H1 (cell line): ENCODE measurements around the gene C2orf42. TPM values are rescaled to one million over a fixed set of nuclear protein-coding genes. Genes with fewer than 3 reads are reported as not detected.

Experiments
- CBX8 ChIP-seq: fragments of 300-800, 300-1000 bp; sonication (generic); IDR thresholded peaks from 2 replicates; pipeline ENCODE4 v1.7.1; 2016; ENCODE audit warnings: low read depth, low read length, borderline replicate concordance
- CEBPB ChIP-seq: IDR thresholded peaks from 2 replicates; pipeline ENCODE4 v1.6.1; 2012; ENCODE audit warnings: low read depth, low read length
- JUND ChIP-seq: IDR thresholded peaks from 2 replicates; pipeline ENCODE4 v1.6.1; 2011; ENCODE audit warnings: mild to moderate bottlenecking, improper control_type of control experiment, low read length
- PHF8 ChIP-seq: fragments of 200-600 bp; sonication (generic); conservative IDR thresholded peaks from 2 replicates; pipeline ENCODE4 v1.7.1; 2012; ENCODE audit warnings: low read depth, mild to moderate bottlenecking, inconsistent platforms, low read length, moderate library complexity
- TAF1 ChIP-seq: IDR thresholded peaks from 2 replicates; pipeline ENCODE4 v1.6.1; 2011; ENCODE audit warnings: mild to moderate bottlenecking, low read depth, low read length
- TBP ChIP-seq: IDR thresholded peaks from 2 replicates; pipeline ENCODE4 v1.6.1; 2011; ENCODE audit warnings: low read depth, low read length, improper control_type of control experiment
- TCF12 ChIP-seq: IDR thresholded peaks from 2 replicates; pipeline ENCODE4 v1.6.1; 2011; ENCODE audit warnings: low read depth, mild to moderate bottlenecking, low read length
- polyA plus RNA-seq, 7 experiments: library from polyadenylated mRNA; depleted of rRNA in 3 of 7; stranded (reverse) in 5 of 7; unstranded in 2 of 7; fragments of >200 nt in 5 of 7; fragments of 200-250 nt in 2 of 7; gene quantifications; 1 replicate in 5 of 7; 2 replicates in 1 of 7; 4 replicates in 1 of 7; pipeline versions ENCODE4 v1.2.1 to v1.2.3, GENCODE V29; 2011 to 2013; ENCODE audit warnings: missing spikeins in 2 of 7, mixed read lengths in 2 of 7
- total RNA-seq: library from RNA; stranded (reverse); fragmentation: NEBNext Ultra II Directional; extraction: Animal tissue kit (Norgen Biotek cat#: 25700); gene quantifications from 2 replicates; pipeline ENCODE4 v1.2.1, GENCODE V29; 2021
- TF ChIP-seq, protein P1 (sequence below): fragments of 300-600 bp; sonication (generic); IDR thresholded peaks from 2 replicates; pipeline ENCODE4 v1.7.1; 2012; ENCODE audit warnings: low read length, moderate library complexity, mild to moderate bottlenecking, inconsistent platforms; ENCODE audit not compliant: insufficient replicate concordance
- TF ChIP-seq, protein P2 (sequence below): IDR thresholded peaks from 2 replicates; pipeline ENCODE4 v1.6.1; 2012; ENCODE audit warnings: inconsistent platforms
- TF ChIP-seq, protein P3 (sequence below): IDR thresholded peaks from 2 replicates; pipeline ENCODE4 v1.6.1; 2011; ENCODE audit warnings: low read depth, mild to moderate bottlenecking, low read length; ENCODE audit not compliant: insufficient read depth

The C2orf42 gene
- total and polyA plus RNA-seq, 2 of the 8 experiments (the other 6 are each of a cell fraction or from before 2014, with no cell fraction given) = 3.9 to 10.7 TPM

DNA sequence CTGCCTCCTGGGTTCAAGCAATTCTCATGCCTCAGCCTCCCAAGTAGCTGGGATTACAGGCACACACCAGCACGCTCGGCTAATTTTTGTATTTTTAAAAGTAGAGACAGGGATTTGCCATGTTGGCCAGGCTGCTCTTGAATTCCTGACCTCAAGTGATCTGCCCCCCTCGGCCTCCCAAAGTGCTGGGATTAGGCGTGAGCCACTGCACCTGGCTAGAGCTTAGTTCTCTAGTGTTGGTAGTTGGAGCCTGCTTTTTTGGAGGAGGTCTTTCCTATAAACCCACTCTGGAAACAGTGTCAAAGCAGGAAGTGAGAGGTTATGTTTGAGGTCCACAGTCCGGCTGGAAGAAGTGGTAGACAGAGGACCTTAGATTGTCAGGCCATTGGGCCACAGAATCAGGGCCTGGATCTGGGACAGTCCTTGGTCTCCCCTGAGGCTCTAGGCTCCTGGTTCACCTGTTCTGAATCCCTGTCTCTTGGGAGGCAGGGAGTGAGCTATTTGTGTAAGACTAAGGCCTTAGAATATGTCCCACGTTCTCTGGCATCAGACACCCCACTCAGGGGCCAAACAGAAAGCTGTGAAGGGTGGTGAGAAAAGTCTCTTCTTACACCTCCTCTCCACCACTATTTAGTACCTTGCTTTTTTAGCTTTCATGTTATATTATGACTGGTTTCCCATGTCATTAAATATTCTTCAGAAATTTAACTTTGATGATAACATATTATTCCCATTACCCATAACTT, 69.0 kb downstream of the C2orf42 start (continued):
- TF ChIP-seq, protein P1, sequence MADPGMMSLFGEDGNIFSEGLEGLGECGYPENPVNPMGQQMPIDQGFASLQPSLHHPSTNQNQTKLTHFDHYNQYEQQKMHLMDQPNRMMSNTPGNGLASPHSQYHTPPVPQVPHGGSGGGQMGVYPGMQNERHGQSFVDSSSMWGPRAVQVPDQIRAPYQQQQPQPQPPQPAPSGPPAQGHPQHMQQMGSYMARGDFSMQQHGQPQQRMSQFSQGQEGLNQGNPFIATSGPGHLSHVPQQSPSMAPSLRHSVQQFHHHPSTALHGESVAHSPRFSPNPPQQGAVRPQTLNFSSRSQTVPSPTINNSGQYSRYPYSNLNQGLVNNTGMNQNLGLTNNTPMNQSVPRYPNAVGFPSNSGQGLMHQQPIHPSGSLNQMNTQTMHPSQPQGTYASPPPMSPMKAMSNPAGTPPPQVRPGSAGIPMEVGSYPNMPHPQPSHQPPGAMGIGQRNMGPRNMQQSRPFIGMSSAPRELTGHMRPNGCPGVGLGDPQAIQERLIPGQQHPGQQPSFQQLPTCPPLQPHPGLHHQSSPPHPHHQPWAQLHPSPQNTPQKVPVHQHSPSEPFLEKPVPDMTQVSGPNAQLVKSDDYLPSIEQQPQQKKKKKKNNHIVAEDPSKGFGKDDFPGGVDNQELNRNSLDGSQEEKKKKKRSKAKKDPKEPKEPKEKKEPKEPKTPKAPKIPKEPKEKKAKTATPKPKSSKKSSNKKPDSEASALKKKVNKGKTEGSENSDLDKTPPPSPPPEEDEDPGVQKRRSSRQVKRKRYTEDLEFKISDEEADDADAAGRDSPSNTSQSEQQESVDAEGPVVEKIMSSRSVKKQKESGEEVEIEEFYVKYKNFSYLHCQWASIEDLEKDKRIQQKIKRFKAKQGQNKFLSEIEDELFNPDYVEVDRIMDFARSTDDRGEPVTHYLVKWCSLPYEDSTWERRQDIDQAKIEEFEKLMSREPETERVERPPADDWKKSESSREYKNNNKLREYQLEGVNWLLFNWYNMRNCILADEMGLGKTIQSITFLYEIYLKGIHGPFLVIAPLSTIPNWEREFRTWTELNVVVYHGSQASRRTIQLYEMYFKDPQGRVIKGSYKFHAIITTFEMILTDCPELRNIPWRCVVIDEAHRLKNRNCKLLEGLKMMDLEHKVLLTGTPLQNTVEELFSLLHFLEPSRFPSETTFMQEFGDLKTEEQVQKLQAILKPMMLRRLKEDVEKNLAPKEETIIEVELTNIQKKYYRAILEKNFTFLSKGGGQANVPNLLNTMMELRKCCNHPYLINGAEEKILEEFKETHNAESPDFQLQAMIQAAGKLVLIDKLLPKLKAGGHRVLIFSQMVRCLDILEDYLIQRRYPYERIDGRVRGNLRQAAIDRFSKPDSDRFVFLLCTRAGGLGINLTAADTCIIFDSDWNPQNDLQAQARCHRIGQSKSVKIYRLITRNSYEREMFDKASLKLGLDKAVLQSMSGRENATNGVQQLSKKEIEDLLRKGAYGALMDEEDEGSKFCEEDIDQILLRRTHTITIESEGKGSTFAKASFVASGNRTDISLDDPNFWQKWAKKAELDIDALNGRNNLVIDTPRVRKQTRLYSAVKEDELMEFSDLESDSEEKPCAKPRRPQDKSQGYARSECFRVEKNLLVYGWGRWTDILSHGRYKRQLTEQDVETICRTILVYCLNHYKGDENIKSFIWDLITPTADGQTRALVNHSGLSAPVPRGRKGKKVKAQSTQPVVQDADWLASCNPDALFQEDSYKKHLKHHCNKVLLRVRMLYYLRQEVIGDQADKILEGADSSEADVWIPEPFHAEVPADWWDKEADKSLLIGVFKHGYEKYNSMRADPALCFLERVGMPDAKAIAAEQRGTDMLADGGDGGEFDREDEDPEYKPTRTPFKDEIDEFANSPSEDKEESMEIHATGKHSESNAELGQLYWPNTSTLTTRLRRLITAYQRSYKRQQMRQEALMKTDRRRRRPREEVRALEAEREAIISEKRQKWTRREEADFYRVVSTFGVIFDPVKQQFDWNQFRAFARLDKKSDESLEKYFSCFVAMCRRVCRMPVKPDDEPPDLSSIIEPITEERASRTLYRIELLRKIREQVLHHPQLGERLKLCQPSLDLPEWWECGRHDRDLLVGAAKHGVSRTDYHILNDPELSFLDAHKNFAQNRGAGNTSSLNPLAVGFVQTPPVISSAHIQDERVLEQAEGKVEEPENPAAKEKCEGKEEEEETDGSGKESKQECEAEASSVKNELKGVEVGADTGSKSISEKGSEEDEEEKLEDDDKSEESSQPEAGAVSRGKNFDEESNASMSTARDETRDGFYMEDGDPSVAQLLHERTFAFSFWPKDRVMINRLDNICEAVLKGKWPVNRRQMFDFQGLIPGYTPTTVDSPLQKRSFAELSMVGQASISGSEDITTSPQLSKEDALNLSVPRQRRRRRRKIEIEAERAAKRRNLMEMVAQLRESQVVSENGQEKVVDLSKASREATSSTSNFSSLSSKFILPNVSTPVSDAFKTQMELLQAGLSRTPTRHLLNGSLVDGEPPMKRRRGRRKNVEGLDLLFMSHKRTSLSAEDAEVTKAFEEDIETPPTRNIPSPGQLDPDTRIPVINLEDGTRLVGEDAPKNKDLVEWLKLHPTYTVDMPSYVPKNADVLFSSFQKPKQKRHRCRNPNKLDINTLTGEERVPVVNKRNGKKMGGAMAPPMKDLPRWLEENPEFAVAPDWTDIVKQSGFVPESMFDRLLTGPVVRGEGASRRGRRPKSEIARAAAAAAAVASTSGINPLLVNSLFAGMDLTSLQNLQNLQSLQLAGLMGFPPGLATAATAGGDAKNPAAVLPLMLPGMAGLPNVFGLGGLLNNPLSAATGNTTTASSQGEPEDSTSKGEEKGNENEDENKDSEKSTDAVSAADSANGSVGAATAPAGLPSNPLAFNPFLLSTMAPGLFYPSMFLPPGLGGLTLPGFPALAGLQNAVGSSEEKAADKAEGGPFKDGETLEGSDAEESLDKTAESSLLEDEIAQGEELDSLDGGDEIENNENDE = no peak
- TF ChIP-seq, protein P2, sequence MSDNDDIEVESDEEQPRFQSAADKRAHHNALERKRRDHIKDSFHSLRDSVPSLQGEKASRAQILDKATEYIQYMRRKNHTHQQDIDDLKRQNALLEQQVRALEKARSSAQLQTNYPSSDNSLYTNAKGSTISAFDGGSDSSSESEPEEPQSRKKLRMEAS = no peak
- TF ChIP-seq, protein P3, sequence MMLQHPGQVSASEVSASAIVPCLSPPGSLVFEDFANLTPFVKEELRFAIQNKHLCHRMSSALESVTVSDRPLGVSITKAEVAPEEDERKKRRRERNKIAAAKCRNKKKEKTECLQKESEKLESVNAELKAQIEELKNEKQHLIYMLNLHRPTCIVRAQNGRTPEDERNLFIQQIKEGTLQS = no peak
- TF ChIP-seq TCF12 = no peak
- TF ChIP-seq CBX8 = no peak
- no peak for TF ChIP-seq CEBPB
- no peak for TF ChIP-seq PHF8
- no peak for TF ChIP-seq TBP
- no peak for TF ChIP-seq JUND
- no peak for TF ChIP-seq TAF1
